Hematopoietic multipotent progenitor cell treated with erythropoietin and hydrocortisone succinate and interleukin-3 and kit ligand, for 4 days (in vitro differentiated cells): ENCODE measurements around the gene PYGO2.

Experiments
- DNase-seq: peaks from one replicate; pipeline ENCODE4 v3.0.0-alpha.2; 2015

PYGO2 gene

DNA sequence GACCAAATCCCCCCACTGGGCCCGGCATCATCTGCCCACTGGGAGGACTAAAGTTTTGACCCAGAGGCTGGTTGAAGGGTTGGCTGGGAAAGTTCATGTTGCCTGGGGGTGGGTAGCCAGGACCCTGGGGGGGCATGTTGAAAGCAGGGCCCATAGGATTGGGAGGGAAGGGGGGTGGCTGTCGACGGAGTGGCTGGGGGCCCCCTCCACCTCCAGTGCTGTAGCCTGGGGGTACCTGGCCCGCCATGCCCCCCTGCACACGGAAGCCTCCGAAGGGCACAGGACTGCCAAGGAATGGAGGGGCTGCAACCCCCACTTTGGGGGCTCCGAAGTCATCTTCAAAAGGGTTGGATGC is 2.2 kb downstream of the PYGO2 start:
- no peak for DNase-seq

DNA sequence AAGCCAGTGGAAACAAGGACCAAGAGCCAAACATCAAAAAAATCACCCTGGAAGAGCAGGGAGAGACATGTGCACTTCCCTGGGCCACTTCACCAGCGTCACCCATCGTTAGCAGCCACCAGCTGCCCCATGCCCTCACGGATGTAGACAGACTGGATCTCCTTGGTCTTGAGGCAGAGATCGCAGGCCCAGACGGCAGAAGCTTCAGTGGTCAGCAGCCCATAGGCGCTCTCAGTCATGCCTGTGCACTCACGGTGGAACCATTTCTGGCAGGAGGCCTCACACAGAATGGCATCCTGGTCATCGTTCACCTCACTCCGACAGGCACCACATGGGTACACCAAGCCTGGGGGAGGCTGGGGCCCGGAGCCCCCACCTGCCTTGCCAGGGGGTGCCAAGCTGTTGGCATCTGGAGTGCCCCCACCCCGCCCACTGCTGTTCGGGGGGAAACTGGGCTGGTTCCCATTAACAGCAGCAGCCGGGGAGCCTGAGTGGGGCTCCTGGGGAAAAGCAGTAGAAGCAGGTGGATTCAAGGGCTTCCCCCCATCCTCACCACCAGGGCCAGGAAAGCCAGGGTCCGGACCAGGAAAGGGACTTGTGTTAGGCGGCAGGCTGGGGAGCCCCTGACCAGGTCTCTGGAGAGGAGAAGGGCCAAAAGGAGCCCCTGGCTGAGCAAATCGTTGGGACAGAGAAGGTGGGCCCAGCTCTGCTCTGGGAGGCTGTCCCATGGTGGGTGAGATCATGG is 2.7 kb downstream of the PYGO2 start:
- no peak for DNase-seq

DNA sequence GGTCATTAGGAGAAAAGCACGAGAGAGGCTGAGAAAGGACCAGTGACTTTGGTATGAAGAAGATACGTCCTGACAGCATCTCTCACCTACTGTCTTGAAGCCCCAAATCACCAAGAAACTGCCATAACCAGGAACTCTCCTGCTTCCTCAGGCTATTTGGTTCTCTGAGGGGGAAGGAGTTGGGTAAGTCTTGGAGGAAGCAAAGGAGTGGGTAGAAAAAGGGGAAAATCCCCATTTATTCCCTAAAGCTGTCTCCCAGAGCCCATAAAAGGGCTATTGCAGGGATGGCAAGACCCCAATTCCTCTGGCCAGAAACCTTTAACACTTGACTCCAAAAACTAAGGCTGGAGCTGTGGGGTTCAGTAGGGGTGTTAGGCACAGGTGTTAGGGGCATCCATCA is 3.5 kb downstream of the PYGO2 start:
- no peak for DNase-seq

DNA sequence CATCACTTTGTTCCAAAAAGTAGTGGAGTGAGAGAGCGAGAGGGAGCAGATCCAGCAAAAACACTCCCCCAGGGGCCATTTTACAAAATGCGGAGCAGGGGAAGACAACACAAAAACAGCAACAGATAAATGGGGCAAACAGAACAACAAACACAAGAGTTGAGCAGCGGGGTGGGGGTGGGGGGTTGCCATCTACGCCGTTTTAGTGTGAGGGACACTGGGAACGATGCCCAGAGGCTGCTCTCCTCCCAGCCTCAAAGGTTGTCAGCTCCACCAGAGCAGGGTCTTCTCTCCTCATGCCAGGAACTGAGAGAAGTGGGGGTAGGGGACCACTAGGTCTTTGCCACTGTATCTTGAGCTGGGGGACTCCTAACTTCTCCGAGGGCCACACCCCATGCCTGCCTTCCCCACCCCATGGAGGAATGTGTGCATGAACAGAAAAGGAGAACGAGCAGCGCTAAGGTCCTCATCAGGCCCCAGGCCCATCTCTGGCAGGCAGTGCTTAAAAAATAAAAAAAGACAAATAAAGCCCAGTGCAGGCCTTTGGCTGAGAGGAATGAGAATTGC is 4.4 kb downstream of the PYGO2 start:
- no peak for DNase-seq

DNA sequence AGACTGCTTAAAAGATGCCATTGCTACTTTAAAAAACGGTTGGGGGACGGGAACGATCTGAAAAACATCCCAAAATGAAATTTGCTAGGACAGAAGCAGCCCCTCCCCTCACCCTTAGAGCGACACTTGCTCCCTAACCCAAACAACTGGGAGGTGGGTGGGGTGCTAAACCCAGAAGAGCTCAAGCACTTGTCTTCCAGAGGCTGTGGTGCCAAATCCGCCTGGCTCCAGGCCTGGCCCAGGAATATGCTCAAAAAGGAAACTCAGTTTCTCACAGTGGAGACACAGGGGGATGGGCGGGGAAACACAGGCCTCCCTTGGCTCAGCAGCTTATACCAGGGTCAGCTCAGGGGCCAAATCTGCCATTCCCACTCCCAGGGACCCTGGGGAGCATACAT is 5.0 kb downstream of the PYGO2 start:
- DNase-seq = no peak

DNA sequence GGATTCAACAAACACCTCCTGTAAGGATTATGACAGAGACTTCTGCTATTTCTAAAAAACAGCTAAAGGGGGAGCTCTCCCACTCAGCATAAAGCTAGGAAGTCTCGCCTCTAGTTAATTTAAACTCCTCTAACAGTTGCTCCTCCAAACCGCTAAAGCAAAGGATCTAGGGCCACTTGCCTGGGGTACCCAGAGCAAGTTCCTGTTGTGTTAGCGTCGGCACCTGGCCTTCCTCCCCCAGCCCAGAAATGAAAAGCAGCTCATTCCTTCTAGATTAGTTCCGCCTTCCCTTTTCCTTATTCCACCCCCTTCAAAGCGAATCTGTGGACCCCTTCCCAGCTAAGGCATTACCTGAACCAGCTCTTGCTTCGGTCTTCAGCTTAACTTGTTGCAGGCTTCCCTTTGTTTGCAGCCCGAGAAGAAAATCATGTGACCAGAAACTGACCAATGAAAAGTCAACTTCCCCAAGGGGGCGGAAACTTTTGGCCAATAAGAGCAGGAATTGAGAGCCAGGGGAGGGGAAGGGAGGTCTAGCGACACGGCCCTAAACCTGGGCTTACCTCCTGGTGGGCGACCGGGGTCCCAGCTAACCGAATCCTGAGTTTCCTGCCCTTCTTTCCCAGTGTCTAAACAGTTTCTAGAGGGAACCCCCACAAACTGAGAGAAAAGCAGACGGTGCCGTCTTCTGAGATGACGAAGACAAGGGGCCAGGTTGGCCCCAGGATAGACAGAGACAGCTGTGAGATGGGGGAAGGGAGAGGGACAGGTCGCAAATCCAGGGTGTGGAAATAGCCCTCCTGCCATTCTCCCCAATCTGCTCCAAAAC is 5.7 kb downstream of the PYGO2 start, which contains the start of gene PBXIP1:
Gene PBXIP1 (minus strand): TSS at position 382 of the 826 bp plus-strand sequence. CDS start 2,378 bp downstream, outside the sequence.
- peak; percentile 95 for DNase-seq

DNA sequence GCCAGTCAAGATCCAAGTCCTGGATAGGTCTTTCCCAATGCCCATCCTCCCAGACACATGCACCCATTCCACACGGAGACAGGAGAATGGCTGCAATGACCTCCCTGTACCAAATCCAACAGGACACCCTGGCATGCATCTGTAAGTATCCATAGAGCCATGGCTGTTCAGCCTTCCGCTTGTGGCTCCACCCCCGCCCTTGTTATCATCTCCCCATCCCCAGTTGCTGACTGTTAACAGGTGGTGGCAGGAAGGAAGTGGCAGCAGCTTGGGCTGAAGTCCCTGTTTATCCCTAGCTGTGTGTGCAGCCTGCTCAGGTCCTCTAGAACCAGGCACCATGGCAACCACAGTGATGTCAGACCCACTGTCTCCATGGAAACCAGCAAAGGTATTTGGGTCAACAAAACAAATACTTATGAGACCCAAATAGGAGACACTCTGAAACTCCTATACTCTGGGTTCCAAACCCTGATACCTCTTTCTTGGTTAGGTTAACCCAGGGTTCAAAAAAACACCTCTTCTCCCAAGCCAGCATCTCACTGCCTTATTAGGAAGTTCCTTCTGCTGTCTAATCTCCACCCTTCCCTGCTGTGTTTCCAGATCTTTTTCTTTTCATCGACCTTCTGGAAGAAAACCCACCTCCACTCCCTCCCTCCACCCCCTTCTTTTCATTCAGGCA is 6.4 kb downstream of the PYGO2 start:
- DNase-seq = peak; percentile 89

DNA sequence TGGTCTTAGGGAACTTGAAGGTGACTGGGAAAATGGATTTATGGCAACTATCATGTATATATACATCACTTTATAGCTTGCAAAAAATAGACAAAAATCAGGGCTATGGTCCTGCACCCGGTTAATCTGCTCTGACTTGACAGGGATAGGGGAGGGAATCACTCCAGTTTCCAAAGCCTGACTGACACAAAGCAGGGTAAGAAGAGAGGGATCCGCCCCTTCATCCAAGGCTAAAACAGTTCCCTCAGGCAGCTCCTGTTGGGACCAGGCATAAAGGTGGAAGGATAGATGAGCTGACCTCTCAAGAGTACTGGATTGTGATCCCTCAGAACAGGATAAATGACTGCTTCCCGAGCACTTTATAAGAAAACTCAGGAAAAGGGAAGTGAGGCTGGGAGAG is 7.0 kb downstream of the PYGO2 start:
- no peak for DNase-seq

DNA sequence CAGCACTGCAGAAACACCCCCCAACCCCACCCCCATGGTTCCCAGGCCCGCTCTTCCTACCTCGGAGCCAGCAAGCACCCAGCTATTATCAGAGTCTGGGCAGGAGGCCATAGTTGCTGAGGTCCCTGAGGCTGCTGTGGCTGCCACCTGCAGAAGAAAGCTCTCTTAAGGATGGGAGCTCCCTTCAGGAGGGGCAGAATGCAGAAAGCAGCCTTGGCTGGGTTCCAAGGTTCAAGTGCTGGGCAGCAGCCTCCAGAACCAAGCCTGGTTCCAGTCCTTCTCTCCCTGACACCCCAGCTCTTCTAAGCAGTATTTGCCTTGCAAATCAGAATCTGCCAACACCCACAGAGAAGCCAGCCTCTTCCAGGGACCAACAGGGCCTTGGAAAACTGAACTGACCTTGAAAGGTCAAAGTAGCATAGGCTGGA is 8.0 kb downstream of the PYGO2 start:
- no peak for DNase-seq

DNA sequence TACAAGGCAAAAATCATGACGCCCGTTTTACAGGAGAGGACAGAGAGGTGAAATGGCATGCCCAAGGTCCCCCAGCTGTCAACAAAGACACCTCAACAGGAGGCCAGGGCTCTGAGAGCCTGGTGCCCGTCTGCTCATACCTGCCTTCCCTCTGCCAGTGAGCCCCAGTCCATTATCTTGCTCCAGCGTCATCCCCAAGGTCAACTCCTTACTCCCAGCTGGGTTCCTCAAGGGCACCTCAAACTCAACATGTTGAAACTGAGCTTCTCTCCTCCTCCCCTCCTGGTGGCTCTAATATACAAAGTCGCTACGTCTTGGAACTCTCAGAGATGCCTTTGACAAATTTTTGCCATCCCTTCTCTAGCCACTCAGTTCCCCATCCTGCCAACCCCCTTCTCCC is 8.9 kb downstream of the PYGO2 start:
- no peak for DNase-seq

DNA sequence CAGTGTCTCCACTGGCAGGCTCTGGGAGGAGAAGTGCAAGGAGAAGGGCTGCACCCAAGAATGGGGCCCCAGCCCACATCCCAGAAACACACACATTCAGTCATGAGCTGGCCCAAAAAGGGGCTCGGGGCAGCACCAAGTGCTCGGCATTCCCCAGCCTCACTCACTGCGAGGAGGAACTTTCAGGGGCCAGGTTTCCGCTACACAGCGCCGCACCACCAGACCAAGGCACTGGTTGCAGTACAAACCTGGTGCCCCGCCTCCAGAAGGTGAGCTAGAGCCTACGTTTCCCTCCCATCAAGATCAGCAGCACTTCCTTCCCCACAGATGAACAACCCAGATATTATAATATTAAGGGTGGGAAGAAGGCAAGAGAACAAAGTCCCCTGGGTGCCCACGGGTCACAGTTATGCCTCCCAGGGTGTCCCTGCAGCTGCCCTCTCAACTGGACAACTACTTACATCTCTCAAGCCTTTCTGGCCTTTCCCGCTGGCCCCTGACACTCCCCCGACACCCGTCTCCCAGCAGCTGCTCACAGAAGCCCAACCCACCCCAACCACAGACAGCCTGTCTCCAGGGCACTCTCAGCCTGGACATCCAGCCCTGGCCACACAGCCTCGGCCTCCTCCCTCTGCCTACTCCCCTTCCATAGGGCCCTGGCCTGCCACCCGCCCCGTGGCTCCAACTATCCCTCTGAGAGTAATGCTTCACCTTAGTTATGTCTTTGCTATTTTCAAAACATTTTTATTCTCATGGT is 9.5 kb downstream of the PYGO2 start:
- DNase-seq = no peak

DNA sequence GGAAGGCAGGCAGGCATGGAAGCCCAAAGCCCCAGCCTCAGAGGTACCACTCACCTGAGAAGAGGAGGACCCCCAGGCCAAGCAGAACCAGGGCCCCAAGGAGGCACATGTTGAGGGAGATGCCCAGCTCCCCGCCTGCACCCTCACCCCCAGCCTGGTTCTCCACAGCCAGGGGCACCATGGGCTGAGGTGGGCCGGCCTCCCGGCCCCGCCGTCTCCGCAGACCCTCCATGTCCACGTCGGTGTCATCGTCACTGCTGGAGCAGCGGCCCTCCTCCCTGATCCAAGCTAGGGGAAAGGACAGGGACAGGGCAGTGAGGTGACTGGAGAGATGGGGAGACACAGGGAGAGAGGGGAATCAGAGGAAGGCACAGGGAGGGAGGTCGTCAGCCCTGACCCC is 13.5 kb downstream of the PYGO2 start:
- DNase-seq = no peak

DNA sequence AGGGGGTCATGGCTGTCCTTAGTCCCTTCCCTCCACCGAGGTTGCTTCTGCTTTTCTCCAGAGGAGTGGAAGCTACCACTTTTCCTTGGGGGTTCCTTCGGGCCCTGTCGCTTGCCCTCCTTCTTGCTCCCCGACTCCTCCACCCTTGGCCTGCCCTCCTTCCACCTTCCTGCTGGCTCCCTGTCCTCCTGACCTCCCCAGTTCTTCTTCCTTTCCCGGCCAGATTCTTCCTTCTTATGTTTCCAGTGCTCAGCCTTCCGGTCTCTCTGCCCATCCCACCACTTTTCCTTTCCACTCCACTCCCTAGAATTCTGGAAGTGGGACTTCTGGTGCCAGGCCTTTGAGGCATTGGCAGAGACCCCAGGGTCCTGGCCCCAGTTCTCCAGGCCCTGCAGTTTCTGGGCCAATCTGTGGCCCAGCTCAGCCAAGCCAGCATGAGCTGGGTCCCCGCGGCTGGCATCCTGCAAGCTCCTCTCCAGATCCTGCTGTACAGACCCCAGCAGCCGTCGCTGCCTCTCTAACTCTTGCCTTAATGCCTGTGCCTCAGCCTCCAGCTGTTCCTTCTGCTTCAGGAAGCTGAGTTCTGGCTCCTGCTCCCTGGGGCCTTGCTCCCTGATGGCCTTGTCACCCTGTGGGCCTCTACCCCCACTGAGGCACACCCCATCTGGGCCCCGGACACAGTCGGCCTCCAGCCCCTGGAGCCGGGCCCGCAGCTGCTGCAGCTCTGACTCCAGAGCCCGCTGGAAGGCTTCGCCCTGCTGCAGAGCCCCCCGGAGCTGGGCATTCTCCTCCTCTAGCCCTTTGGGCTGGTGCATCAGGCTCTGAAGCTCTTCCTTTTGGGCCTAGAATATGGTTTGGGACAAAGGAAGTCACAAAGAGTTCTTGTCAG is 15.4 kb downstream of the PYGO2 start:
- DNase-seq = no peak

DNA sequence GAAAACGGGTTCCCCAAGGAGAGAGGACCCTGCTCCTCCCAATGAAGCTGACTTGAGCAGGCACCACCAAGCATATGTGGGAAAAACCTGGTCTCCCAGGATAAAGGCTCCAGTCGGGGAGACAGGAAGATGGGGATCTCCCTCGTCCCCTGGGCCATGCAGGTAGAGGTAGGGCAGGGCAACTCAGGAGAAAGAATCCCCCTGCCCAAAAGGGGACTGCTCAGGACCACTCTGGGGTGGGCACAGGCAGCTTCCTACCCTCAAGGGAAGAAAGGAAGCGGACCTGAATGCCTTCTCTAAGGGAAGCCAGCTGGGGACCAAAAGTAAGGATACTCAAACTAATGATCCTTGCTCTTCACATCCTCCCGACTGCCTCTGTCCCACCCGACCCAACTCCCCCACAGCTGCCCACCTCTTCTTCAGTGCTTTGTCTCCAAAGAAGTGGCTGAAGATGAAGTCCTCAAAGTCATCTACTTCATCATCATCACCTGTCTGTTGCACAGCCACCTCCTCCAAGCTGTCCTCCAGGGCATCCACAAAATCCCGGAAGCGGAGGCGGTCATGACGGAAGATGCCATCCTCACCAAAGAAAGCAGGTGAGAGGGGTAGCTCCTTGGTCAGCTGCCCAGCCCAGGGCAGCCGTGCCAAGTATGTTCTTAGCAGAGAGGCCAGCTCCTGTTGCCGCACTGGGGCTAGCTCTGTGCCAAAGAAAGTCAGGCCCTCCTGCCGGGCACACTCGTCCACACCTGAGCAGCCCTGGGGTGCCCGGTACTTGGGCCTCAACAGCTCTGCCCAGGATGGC is 16.2 kb downstream of the PYGO2 start:
- no peak for DNase-seq

DNA sequence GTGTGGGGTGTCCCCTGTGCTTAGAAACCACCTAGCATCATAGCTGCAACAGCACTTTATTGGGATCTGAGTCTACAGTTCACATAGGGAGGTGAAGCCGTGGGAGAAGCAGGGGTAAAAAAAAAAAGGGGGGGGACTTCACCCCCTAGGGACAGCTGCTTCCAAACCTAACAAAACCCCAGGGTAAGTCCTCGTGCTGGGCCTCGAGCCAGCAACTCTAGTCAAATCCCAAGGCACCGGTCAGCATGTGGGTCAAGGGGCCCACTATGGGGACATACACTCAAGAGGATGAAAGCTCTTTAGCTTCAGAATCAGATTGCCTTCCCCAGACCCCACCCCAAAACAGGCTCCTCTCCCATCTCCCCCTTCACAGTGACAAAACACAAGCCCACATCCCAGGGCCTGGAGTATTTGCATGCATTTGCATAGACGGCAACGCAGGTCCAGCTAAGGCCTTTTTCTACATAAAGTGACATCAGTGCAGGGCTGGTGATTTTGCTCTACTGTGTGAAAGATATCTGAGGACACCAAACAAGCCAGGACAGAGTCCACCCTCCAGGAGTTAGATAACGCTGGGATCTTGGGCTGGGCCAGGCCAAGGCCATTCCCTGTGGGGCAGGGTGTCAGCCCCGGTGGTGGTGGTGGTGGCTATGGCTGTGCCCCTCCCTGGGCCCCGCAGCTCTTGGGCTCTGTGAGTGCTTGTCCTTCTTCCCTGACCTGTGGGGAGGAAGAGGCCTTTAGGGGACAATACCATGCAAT is 17.0 kb downstream of the PYGO2 start:
- DNase-seq = no peak

DNA sequence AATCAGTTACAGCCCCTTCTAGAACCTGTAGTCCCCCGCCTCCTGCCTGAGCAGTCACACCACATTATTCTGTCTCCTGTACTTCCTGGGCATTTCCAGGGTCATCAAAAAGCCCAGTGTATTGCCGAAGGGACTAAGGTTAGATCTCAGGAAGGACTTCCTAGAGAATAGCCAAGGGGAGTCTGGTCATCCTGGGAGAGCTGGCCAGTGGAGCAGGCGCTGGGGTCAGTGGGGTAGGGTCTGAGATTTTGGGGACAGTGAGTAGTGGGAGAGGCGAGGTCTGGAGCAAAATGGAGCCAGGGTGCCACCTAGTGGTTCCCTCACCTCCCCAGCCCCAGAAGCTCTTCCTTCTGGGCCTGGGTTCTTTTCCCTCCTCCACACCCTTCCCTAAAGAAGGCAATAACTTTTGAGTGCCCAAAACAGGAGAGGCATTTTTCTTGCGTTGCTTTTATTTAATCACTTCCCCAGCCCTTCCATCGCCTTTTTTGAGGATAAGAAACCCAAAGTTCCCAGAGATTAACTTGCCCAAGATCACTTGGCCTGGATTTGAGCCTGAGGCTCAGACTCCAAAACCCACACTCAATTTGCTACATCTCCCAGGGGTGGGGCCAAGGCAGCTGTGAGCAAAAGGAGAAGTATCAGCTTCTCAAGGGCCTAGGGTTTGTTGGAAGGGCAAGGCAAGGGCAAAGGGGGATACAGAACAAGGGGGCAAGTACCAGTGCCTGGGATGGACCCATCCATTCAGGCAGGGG is 17.8 kb downstream of the PYGO2 start:
- DNase-seq = peak; percentile 77

DNA sequence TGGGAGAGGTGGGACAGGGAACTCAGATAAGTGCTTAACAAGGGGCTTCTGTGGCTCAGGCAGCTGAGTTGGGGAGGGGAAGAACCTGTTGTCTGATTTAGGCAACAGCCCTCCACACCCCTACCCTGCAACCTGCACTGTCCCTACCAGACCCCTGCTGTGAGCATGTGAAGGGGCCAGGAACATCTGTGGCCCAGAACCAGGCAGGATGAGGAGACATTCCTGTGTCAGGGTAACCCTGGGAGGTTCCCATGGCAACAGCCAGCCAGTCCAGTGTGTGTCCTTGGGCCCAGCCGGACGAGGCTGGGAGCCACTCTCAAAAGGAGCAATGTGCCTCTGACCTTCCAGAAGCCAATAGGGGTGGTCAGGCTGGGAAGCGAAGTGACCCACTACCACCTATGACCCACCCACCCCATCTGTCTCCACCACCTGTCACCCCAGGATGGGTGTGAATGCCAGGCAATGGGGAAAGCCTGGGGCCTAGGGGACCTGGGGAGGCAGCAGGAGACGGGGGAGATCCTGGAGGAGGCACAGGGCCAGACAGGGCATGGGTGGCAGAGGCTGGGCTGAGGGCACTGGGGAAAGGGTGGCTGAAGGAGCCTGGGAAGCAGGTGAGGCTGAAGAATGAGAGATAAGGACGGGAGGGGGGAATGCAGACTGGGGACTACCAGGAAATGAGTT is 20.1 kb downstream of the PYGO2 start:
- DNase-seq = no peak

DNA sequence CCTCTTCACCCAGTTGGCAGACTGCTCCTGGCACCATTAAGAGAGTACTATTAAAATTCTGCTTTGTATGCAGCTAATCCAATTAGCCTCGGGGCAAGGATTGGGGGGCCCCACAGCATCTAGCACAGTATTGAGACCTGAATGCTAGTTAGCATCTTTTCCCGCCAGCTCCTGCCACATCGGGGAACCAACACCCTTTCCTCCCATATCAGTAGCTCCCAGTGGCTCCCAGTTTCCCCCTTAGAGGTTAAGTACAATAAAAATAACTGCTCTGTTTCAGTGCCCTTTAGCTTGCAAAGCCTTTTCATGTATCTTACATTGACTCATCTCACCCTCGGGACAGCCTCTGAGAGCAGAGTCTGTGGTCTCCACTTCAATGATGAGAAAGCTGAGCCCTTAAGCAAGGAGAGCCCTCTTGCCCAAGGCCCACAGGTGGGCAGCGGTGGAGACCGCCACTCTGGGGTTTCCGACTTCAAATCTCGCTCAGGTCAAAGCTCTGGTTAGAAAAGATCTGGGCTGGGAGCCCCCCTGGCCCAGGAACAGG is 20.9 kb downstream of the PYGO2 start:
- DNase-seq = peak; percentile 82
